GM23248 (cell line): ENCODE measurements around the gene CDX2.

Source experiments
- EZH2 ChIP-seq: fragments of 200-600 bp; sonication (generic); IDR thresholded peaks from 2 replicates; pipeline ENCODE4 v1.6.1; 2018; ENCODE audit warnings: antibody characterized with exemption, mild to moderate bottlenecking; ENCODE audit not compliant: insufficient read depth, poor library complexity, severe bottlenecking
- EZH2phosphoT487 ChIP-seq: fragments of 200-600 bp; sonication (generic); IDR thresholded peaks from 2 replicates; pipeline ENCODE4 v1.6.1; 2018; ENCODE audit warnings: antibody characterized with exemption, moderate library complexity, mild to moderate bottlenecking, low read depth; ENCODE audit not compliant: insufficient read depth

- no peak for TF ChIP-seq EZH2
- TF ChIP-seq EZH2phosphoT487, result no peak
Observed at GRCh38 chr13:27976362-27977091, 7.4 kb upstream of the CDX2 start.
